GM12878 (cell line): ENCODE measurements around the gene OAF. TPM values are rescaled to one million over a fixed set of nuclear protein-coding genes. Genes with fewer than 3 reads are reported as not detected.

Experiments
- ATAC-seq: fragments of 200-7000 bp; cut with Tn5 transposase; 3 replicates; pipeline ENCODE4 v1.9.1; 2020; ENCODE audit warnings: mild to moderate bottlenecking, moderate library complexity
- BruUV-seq: library from RNA; stranded (reverse); fragments of 400-500 nt; replicated peaks from 2 replicates; lab custom pipeline; 2021; lab: Mats Ljungman, UMichigan
- CTCF ChIA-PET: fragments of 300-600 bp; sonication (Branson Sonifier 250); formaldehyde crosslinking; extraction: SDS; loops from one replicate; lab custom pipeline; 2021; ENCODE audit warnings: inconsistent platforms; lab: Yijun Ruan, JAX
- POLR2A ChIA-PET: fragments of 350-600 bp; formaldehyde crosslinking; extraction: SDS; loops from one replicate; lab custom pipeline; 2021; ENCODE audit warnings: inconsistent platforms; lab: Charles Lee
- RAD21 ChIA-PET: fragments of 300-600 bp; sonication (Branson Sonifier 250); formaldehyde crosslinking; loops from one replicate; lab custom pipeline; 2023; ENCODE audit warnings: antibody characterized with exemption; ENCODE audit not compliant: unreplicated experiment; lab: Charles Lee
- SMC1A ChIA-PET: fragments of 300-600 bp; sonication (Branson Sonifier 250); formaldehyde crosslinking; loops from one replicate; lab custom pipeline; 2023; ENCODE audit not compliant: unreplicated experiment, uncharacterized antibody; lab: Charles Lee
- DNase-seq: peaks from one replicate; pipeline ENCODE4 v3.0.0-alpha.2; 2011; ENCODE audit warnings: low read depth, low spot score
- FAIRE-seq: peaks from 3 replicates; lab custom pipeline; 2011; peaks lifted over from hg19 to GRCh38; lab: Jason Lieb, UNC
- H2AFZ ChIP-seq: 2 replicates; pipeline ENCODE4 v1.6.0; 2011; ENCODE audit warnings: low read depth, low read length, control low read depth; ENCODE audit not compliant: control insufficient read depth
- H3K27ac ChIP-seq: 2 replicates; pipeline ENCODE4 v1.5.1; 2011; ENCODE audit warnings: control low read depth; ENCODE audit not compliant: control insufficient read depth, insufficient read depth
- H3K27me3 ChIP-seq, 2 experiments: replicated peaks in 1 of 2; 2 replicates each; pipeline versions ENCODE4 v1.6.0 to v1.6.1; 2011; ENCODE audit warnings: low read length in 1 of 2; ENCODE audit not compliant: control insufficient read depth in 2 of 2, insufficient read depth in 2 of 2
- H3K36me3 ChIP-seq, 2 experiments: 2 replicates each; pipeline ENCODE4 v1.5.1; 2011; ENCODE audit warnings: low read length in 1 of 2; ENCODE audit not compliant: control insufficient read depth in 2 of 2, insufficient read depth in 2 of 2
- H3K4me1 ChIP-seq: 2 replicates; pipeline ENCODE4 v1.6.1; 2011; ENCODE audit warnings: mild to moderate bottlenecking, low read length, moderate library complexity, mixed read lengths; ENCODE audit not compliant: control insufficient read depth, insufficient read depth
- H3K4me2 ChIP-seq: 2 replicates; pipeline ENCODE4 v1.6.0; 2011; ENCODE audit warnings: control low read depth; ENCODE audit not compliant: control insufficient read depth, insufficient read depth
- H3K4me3 ChIP-seq: fragments of 200-600 bp; sonication (generic); 2 replicates; pipeline ENCODE4 v1.5.1; 2016
- H3K79me2 ChIP-seq: 2 replicates; pipeline ENCODE4 v1.6.0; 2011; ENCODE audit warnings: low read length; ENCODE audit not compliant: control insufficient read depth, insufficient read depth
- H3K9ac ChIP-seq: 2 replicates; pipeline ENCODE4 v1.8.0; 2011; ENCODE audit warnings: low read length, control low read depth, mixed read lengths; ENCODE audit not compliant: control insufficient read depth, insufficient read depth
- H3K9me3 ChIP-seq: replicated peaks from 3 replicates; pipeline ENCODE4 v1.5.1; 2011; ENCODE audit warnings: mild to moderate bottlenecking, low read length; ENCODE audit not compliant: control insufficient read depth, insufficient read depth
- H4K20me1 ChIP-seq: 2 replicates; pipeline ENCODE4 v1.6.0; 2011; ENCODE audit not compliant: control insufficient read depth, insufficient read depth
- CBX5 ChIP-seq: sonication (generic); IDR thresholded peaks from 2 replicates; pipeline ENCODE4 v1.6.1; 2016; ENCODE audit warnings: low read depth, moderate library complexity, mild to moderate bottlenecking, inconsistent platforms
- CREM ChIP-seq: IDR thresholded peaks from 2 replicates; pipeline ENCODE4 v1.6.1; 2014; ENCODE audit warnings: antibody characterized with exemption, low read depth
- E2F8 ChIP-seq: fragments of 450-650 bp; IDR thresholded peaks from 2 replicates; pipeline ENCODE4 v1.6.1; 2018; ENCODE audit warnings: mild to moderate bottlenecking, low read depth, moderate library complexity; ENCODE audit not compliant: partially characterized antibody
- FOXK2 ChIP-seq: fragments of 450-650 bp; IDR thresholded peaks from 2 replicates; pipeline ENCODE4 v1.6.1; 2017; ENCODE audit warnings: mild to moderate bottlenecking, moderate library complexity
- HDAC2 ChIP-seq: fragments of 200-600 bp; sonication (generic); IDR thresholded peaks from 2 replicates; pipeline ENCODE4 v1.6.1; 2017
- HSF1 ChIP-seq: fragments of 150-350 bp; IDR thresholded peaks from 2 replicates; pipeline ENCODE4 v1.6.1; 2014; ENCODE audit warnings: mild to moderate bottlenecking, low read depth, low read length
- KAT2A ChIP-seq: conservative IDR thresholded peaks from 2 replicates; pipeline ENCODE4 v1.6.1; 2011; ENCODE audit warnings: low read depth, low read length; ENCODE audit not compliant: control insufficient read depth
- RAD21 ChIP-seq: IDR thresholded peaks from 2 replicates; pipeline ENCODE4 v1.6.1; 2011; ENCODE audit warnings: mild to moderate bottlenecking, low read depth, low read length, moderate library complexity; ENCODE audit not compliant: insufficient read depth
- RB1 ChIP-seq: fragments of 450-650 bp; formaldehyde crosslinking; IDR thresholded peaks from 2 replicates; pipeline ENCODE4 v1.6.1; 2017; ENCODE audit warnings: mild to moderate bottlenecking, borderline replicate concordance
- RCOR1 ChIP-seq: conservative IDR thresholded peaks from 2 replicates; pipeline ENCODE4 v1.6.1; 2012; ENCODE audit warnings: low read depth, low read length, improper control_type of control experiment
- RELA ChIP-seq: fragments of 450-650 bp; IDR thresholded peaks from 2 replicates; pipeline ENCODE4 v1.8.0; 2014; ENCODE audit warnings: borderline replicate concordance; ENCODE audit not compliant: partially characterized antibody
- RFX5 ChIP-seq: IDR thresholded peaks from 2 replicates; pipeline ENCODE4 v1.6.1; 2011; ENCODE audit warnings: low read depth, low read length, improper control_type of control experiment
- YY1 ChIP-seq: IDR thresholded peaks from 2 replicates; pipeline ENCODE4 v1.6.1; 2011; ENCODE audit warnings: low read depth, mild to moderate bottlenecking, low read length
- ZBTB40 ChIP-seq: fragments of 450-650 bp; IDR thresholded peaks from 2 replicates; pipeline ENCODE4 v1.6.1; 2016; ENCODE audit warnings: mild to moderate bottlenecking, moderate library complexity, borderline replicate concordance
- ZNF274 ChIP-seq: IDR thresholded peaks from one replicate; pipeline ENCODE4 v1.8.0; 2011; ENCODE audit not compliant: insufficient read length, insufficient read depth
- ZNF622 ChIP-seq: fragments of 450-650 bp; IDR thresholded peaks from 2 replicates; pipeline ENCODE4 v1.6.1; 2017; ENCODE audit warnings: mild to moderate bottlenecking, inconsistent platforms
- WGBS: methylation state at CpG from one replicate; pipeline ENCODE4 v1.1.6; 2016; ENCODE audit warnings: low lambda C conversion rate; ENCODE audit not compliant: insufficient replicate concordance, insufficient coverage; ENCODE audit errors: missing lambda C conversion rate; 5-methylcytosine and 5-hydroxymethylcytosine counted together
- in situ Hi-C: fragments of 300-500 bp; cut with MboI; formaldehyde crosslinking; loops from 9 replicates; pipeline ENCODE4 v1.14.3; 2018; ENCODE audit warnings: mixed read lengths
- intact Hi-C: fragments of 100-400 bp; cut with micrococcal nuclease; formaldehyde crosslinking; loops from one replicate; pipeline ENCODE4 v1.14.2; 2022; ENCODE audit not compliant: unreplicated experiment
- polyA plus RNA-seq, 11 experiments: library from polyadenylated mRNA; depleted of rRNA in 4 of 11; unstranded in 6 of 11; stranded (reverse) in 5 of 11; fragments of >200 nt; fragmentation: Nextera tagmentation in 4 of 11; fragmentation: Illumina TruSeq in 1 of 11; extraction: Ambion mirVana in 4 of 11; extraction: Trizol in 1 of 11; gene quantifications; 1 replicate in 1 of 11; 2 replicates in 10 of 11; pipeline versions ENCODE4 v1.2.1 to v1.2.3, GENCODE V29; 2011 to 2016; ENCODE audit warnings: inconsistent platforms in 2 of 11, missing spikeins in 2 of 11, low read depth in 1 of 11
- total RNA-seq, 4 experiments: library from RNA; depleted of rRNA in 3 of 4; stranded (reverse); fragments of >200 nt in 3 of 4; fragmentation: Illumina TruSeq in 1 of 4; extraction: Trizol in 1 of 4; gene quantifications; 2 replicates each; pipeline versions ENCODE4 v1.2.1 to v1.2.3, GENCODE V29; 2013 to 2021

OAF gene
- total and polyA plus RNA-seq, 10 of the 15 experiments (the other 5 are each of a cell fraction or from before 2014, with no cell fraction given), result 0.10 to 4.7 (median 1.1) TPM

GRCh38 chr11:120197251-120197891 is 13.5 kb upstream of the OAF start (continued):
- TF ChIP-seq ZBTB40, result no peak

GRCh38 chr11:120197977-120198376 is 12.9 kb upstream of the OAF start:
- Histone ChIP-seq H4K20me1 (no peaks in the 10 kb centered on the region), H3K4me3 (no peak overlapping the region), H3K27ac (no peak overlapping the region), H3K4me1 (no peaks in the 10 kb centered on the region), H2AFZ (no peak overlapping the region), H3K36me3 (no peaks in the 10 kb centered on the region), H3K79me2 (no peaks in the 10 kb centered on the region), H3K27me3 (peaks cover 0 to 2% of the 10 kb centered on the region in 2 experiments; a peak in 3 of 4 replicates), H3K9ac (no peak overlapping the region), H3K9me3 (no peaks in the 10 kb centered on the region), H3K4me2 (no peak overlapping the region)
- RAD21 ChIA-PET, result no interaction called here
- 48% methylated on average over 5 of the region's 9 CpGs for WGBS
- POLR2A ChIA-PET, result no interaction called here
- ATAC-seq (no peak), DNase-seq (no peak), FAIRE-seq (no peak)
- in situ Hi-C loops (no loop called here), intact Hi-C loops (no loop called here)
- SMC1A ChIA-PET, result no interaction called here
- BruUV-seq, result no TSS peak
- CTCF ChIA-PET, result no interaction called here
- no peak for TF ChIP-seq ZNF622
- TF ChIP-seq RAD21, result no peak
- TF ChIP-seq KAT2A, result no peak
- TF ChIP-seq RCOR1, result no peak
- no peak for TF ChIP-seq CBX5
- no peak for TF ChIP-seq CREM
- TF ChIP-seq FOXK2, result no peak
- TF ChIP-seq RFX5, result no peak
- no peak for TF ChIP-seq HSF1
- TF ChIP-seq RB1, result no peak
- TF ChIP-seq ZNF274, result no peak
- no peak for TF ChIP-seq HDAC2
- TF ChIP-seq RELA, result no peak
- TF ChIP-seq E2F8, result no peak
- TF ChIP-seq YY1, result no peak
